HG03064 (cell line): ENCODE measurements around the gene FAHD2A.
"Not testable (repeated sequence)": the region's sequence is repeated elsewhere in the genome, so short reads cannot be mapped to it uniquely, and the experiment has no call there.

ENCODE experiments used
- ATAC-seq: cut with Tn5 transposase; IDR thresholded peaks from one replicate; pipeline ENCODE4 v1.9.1; 2021; ENCODE audit warnings: low read depth; ENCODE audit not compliant: unreplicated experiment

The FAHD2A gene

GRCh38 chr2:95402370-95403203, at the start of gene FAHD2A:
TSS of gene FAHD2A (plus strand) at chr2:95402708. CDS start at chr2:95405559, 2,851 bp downstream.
- ATAC-seq = peak; percentile 86

GRCh38 chr2:95353055-95353575, 49.4 kb upstream of the FAHD2A start:
- ATAC-seq = no peak

- ATAC-seq = no peak
Measured at GRCh38 chr2:95353613-95354468, 48.7 kb upstream of the FAHD2A start.

- no peak for ATAC-seq
Measured at GRCh38 chr2:95354469-95354901, 48.0 kb upstream of the FAHD2A start.

- no peak for ATAC-seq
Measured at GRCh38 chr2:95354925-95355324, 47.6 kb upstream of the FAHD2A start.

- not testable (repeated sequence) for ATAC-seq
Measured at GRCh38 chr2:95355486-95355885, 47.0 kb upstream of the FAHD2A start.

GRCh38 chr2:95356821-95357700, 45.4 kb upstream of the FAHD2A start:
- no peak for ATAC-seq

- ATAC-seq = no peak
Measured at GRCh38 chr2:95357717-95358280, 44.7 kb upstream of the FAHD2A start.

- ATAC-seq = no peak
Measured at GRCh38 chr2:95359031-95359430, 43.5 kb upstream of the FAHD2A start.

GRCh38 chr2:95359501-95359930, 43.0 kb upstream of the FAHD2A start:
- ATAC-seq = no peak

- no peak for ATAC-seq
Measured at GRCh38 chr2:95361216-95361980, 41.1 kb upstream of the FAHD2A start.

GRCh38 chr2:95362486-95362885, 40.0 kb upstream of the FAHD2A start:
- ATAC-seq = no peak

- ATAC-seq = no peak
Measured at GRCh38 chr2:95366514-95366913, 36.0 kb upstream of the FAHD2A start.

GRCh38 chr2:95372216-95372829, 30.2 kb upstream of the FAHD2A start:
- ATAC-seq = no peak

- ATAC-seq = no peak
Measured at GRCh38 chr2:95372845-95373244, 29.7 kb upstream of the FAHD2A start.

GRCh38 chr2:95374029-95374428, 28.5 kb upstream of the FAHD2A start:
- no peak for ATAC-seq

GRCh38 chr2:95374451-95374920, 28.0 kb upstream of the FAHD2A start:
- no peak for ATAC-seq

- no peak for ATAC-seq
Measured at GRCh38 chr2:95374921-95375471, 27.5 kb upstream of the FAHD2A start.
